Mammary epithelial cell (primary cell): Measurements from ENCODE around the gene APBA2.

Source experiments
- CTCF ChIP-seq, 2 donors: IDR thresholded peaks in 1 of 2; conservative IDR thresholded peaks in 1 of 2; 2 replicates each; pipeline ENCODE4 v1.5.1; 2011 to 2012; ENCODE audit warnings: inconsistent platforms in 2 of 2, low read length in 2 of 2, mild to moderate bottlenecking in 2 of 2, control low read depth in 1 of 2, low read depth in 1 of 2; ENCODE audit not compliant: insufficient read depth in 1 of 2; ENCODE audit errors: extremely low read depth in 1 of 2
- EZH2 ChIP-seq: IDR thresholded peaks from 2 replicates; pipeline ENCODE4 v1.6.1; 2012; ENCODE audit warnings: low read length, inconsistent platforms, borderline replicate concordance

GRCh38 chr15:28937271-28937670 is 51.5 kb downstream of the APBA2 start:
- no peak for TF ChIP-seq CTCF (conservative IDR thresholded peaks at IDR 0.05 in 1 of 2, IDR thresholded peaks at IDR 0.05 in 1 of 2; ENCODE audit: extremely low read depth in 1 of 2, insufficient read depth in 1 of 2, low read depth in 1 of 2, low read length in 2 of 2)
- TF ChIP-seq EZH2: no peak
